GM12878 (cell line): ENCODE measurements around the gene TMEM97. TPM values are rescaled to one million over a fixed set of nuclear protein-coding genes. Genes with fewer than 3 reads are reported as not detected.

ENCODE experiments used
- ATAC-seq: fragments of 200-7000 bp; cut with Tn5 transposase; 3 replicates; pipeline ENCODE4 v1.9.1; 2020; ENCODE audit warnings: mild to moderate bottlenecking, moderate library complexity
- BruUV-seq: library from RNA; stranded (reverse); fragments of 400-500 nt; replicated peaks from 2 replicates; lab custom pipeline; 2021; lab: Mats Ljungman, UMichigan
- CTCF ChIA-PET: fragments of 300-600 bp; sonication (Branson Sonifier 250); formaldehyde crosslinking; extraction: SDS; loops from one replicate; lab custom pipeline; 2021; ENCODE audit warnings: inconsistent platforms; lab: Yijun Ruan, JAX
- POLR2A ChIA-PET: fragments of 350-600 bp; formaldehyde crosslinking; extraction: SDS; loops from one replicate; lab custom pipeline; 2021; ENCODE audit warnings: inconsistent platforms; lab: Charles Lee
- RAD21 ChIA-PET: fragments of 300-600 bp; sonication (Branson Sonifier 250); formaldehyde crosslinking; loops from one replicate; lab custom pipeline; 2023; ENCODE audit warnings: antibody characterized with exemption; ENCODE audit not compliant: unreplicated experiment; lab: Charles Lee
- SMC1A ChIA-PET: fragments of 300-600 bp; sonication (Branson Sonifier 250); formaldehyde crosslinking; loops from one replicate; lab custom pipeline; 2023; ENCODE audit not compliant: unreplicated experiment, uncharacterized antibody; lab: Charles Lee
- DNase-seq: peaks from one replicate; pipeline ENCODE4 v3.0.0-alpha.2; 2011; ENCODE audit warnings: low read depth, low spot score
- FAIRE-seq: peaks from 3 replicates; lab custom pipeline; 2011; peaks lifted over from hg19 to GRCh38; lab: Jason Lieb, UNC
- H2AFZ ChIP-seq: 2 replicates; pipeline ENCODE4 v1.6.0; 2011; ENCODE audit warnings: low read depth, low read length, control low read depth; ENCODE audit not compliant: control insufficient read depth
- H3K27ac ChIP-seq: 2 replicates; pipeline ENCODE4 v1.5.1; 2011; ENCODE audit warnings: control low read depth; ENCODE audit not compliant: control insufficient read depth, insufficient read depth
- H3K27me3 ChIP-seq, 2 experiments: replicated peaks in 1 of 2; 2 replicates each; pipeline versions ENCODE4 v1.6.0 to v1.6.1; 2011; ENCODE audit warnings: low read length in 1 of 2; ENCODE audit not compliant: control insufficient read depth in 2 of 2, insufficient read depth in 2 of 2
- H3K36me3 ChIP-seq, 2 experiments: 2 replicates each; pipeline ENCODE4 v1.5.1; 2011; ENCODE audit warnings: low read length in 1 of 2; ENCODE audit not compliant: control insufficient read depth in 2 of 2, insufficient read depth in 2 of 2
- H3K4me1 ChIP-seq: 2 replicates; pipeline ENCODE4 v1.6.1; 2011; ENCODE audit warnings: mild to moderate bottlenecking, low read length, moderate library complexity, mixed read lengths; ENCODE audit not compliant: control insufficient read depth, insufficient read depth
- H3K4me2 ChIP-seq: 2 replicates; pipeline ENCODE4 v1.6.0; 2011; ENCODE audit warnings: control low read depth; ENCODE audit not compliant: control insufficient read depth, insufficient read depth
- H3K4me3 ChIP-seq: fragments of 200-600 bp; sonication (generic); 2 replicates; pipeline ENCODE4 v1.5.1; 2016
- H3K79me2 ChIP-seq: 2 replicates; pipeline ENCODE4 v1.6.0; 2011; ENCODE audit warnings: low read length; ENCODE audit not compliant: control insufficient read depth, insufficient read depth
- H3K9ac ChIP-seq: 2 replicates; pipeline ENCODE4 v1.8.0; 2011; ENCODE audit warnings: low read length, control low read depth, mixed read lengths; ENCODE audit not compliant: control insufficient read depth, insufficient read depth
- H3K9me3 ChIP-seq: replicated peaks from 3 replicates; pipeline ENCODE4 v1.5.1; 2011; ENCODE audit warnings: mild to moderate bottlenecking, low read length; ENCODE audit not compliant: control insufficient read depth, insufficient read depth
- H4K20me1 ChIP-seq: 2 replicates; pipeline ENCODE4 v1.6.0; 2011; ENCODE audit not compliant: control insufficient read depth, insufficient read depth
- ASH2L ChIP-seq: fragments of 300-600, 200-600 bp; sonication (generic); IDR thresholded peaks from 2 replicates; pipeline ENCODE4 v1.6.1; 2017; ENCODE audit warnings: low read depth, mild to moderate bottlenecking, borderline replicate concordance
- FOS ChIP-seq: IDR thresholded peaks from 3 replicates; pipeline ENCODE4 v1.6.1; 2011; ENCODE audit warnings: borderline replicate concordance; ENCODE audit not compliant: insufficient read length; ENCODE audit errors: extremely low read depth
- FOXM1 ChIP-seq: IDR thresholded peaks from 2 replicates; pipeline ENCODE4 v1.6.1; 2012; ENCODE audit warnings: low read depth, mild to moderate bottlenecking, inconsistent platforms, low read length, moderate library complexity
- IRF3 ChIP-seq: fragments of 450-650 bp; IDR thresholded peaks from 2 replicates; pipeline ENCODE4 v1.6.1; 2014; ENCODE audit warnings: mild to moderate bottlenecking
- MEF2A ChIP-seq: IDR thresholded peaks from 2 replicates; pipeline ENCODE4 v1.6.1; 2011; ENCODE audit warnings: low read depth, mild to moderate bottlenecking, low read length, moderate library complexity; ENCODE audit not compliant: insufficient read depth
- NFXL1 ChIP-seq: fragments of 450-650 bp; IDR thresholded peaks from 2 replicates; pipeline ENCODE4 v1.6.1; 2017; ENCODE audit warnings: antibody characterized with exemption, mild to moderate bottlenecking, borderline replicate concordance
- PRDM15 ChIP-seq: fragments of 450-650 bp; formaldehyde crosslinking; IDR thresholded peaks from 2 replicates; pipeline ENCODE4 v1.4.0; 2020; ENCODE audit warnings: mild to moderate bottlenecking, moderate library complexity
- RB1 ChIP-seq: fragments of 450-650 bp; formaldehyde crosslinking; IDR thresholded peaks from 2 replicates; pipeline ENCODE4 v1.6.1; 2017; ENCODE audit warnings: mild to moderate bottlenecking, borderline replicate concordance
- RBBP5 ChIP-seq: fragments of 200-600 bp; sonication (generic); conservative IDR thresholded peaks from 2 replicates; pipeline ENCODE4 v1.6.1; 2016
- SMAD1 ChIP-seq: fragments of 450-650 bp; IDR thresholded peaks from 2 replicates; pipeline ENCODE4 v1.6.1; 2018; ENCODE audit warnings: mild to moderate bottlenecking, low read depth; ENCODE audit not compliant: partially characterized antibody
- SMARCA5 ChIP-seq: fragments of 450-650 bp; IDR thresholded peaks from 2 replicates; pipeline ENCODE4 v1.6.1; 2017; ENCODE audit warnings: mild to moderate bottlenecking
- SREBF1 ChIP-seq: IDR thresholded peaks from 2 replicates; pipeline ENCODE4 v1.6.1; 2012; ENCODE audit warnings: mild to moderate bottlenecking, low read length
- SREBF2 ChIP-seq: IDR thresholded peaks from 2 replicates; pipeline ENCODE4 v1.6.1; 2012; ENCODE audit warnings: mild to moderate bottlenecking, low read length
- TBL1XR1 ChIP-seq: IDR thresholded peaks from 2 replicates; pipeline ENCODE4 v1.6.1; 2012; ENCODE audit warnings: low read depth, low read length, improper control_type of control experiment
- ZBTB4 ChIP-seq: fragments of 450-650 bp; formaldehyde crosslinking; IDR thresholded peaks from 2 replicates; pipeline ENCODE4 v1.4.0; 2022; ENCODE audit warnings: mild to moderate bottlenecking, moderate library complexity
- ZNF274 ChIP-seq: IDR thresholded peaks from one replicate; pipeline ENCODE4 v1.8.0; 2011; ENCODE audit not compliant: insufficient read length, insufficient read depth
- WGBS: methylation state at CpG from one replicate; pipeline ENCODE4 v1.1.6; 2016; ENCODE audit warnings: low lambda C conversion rate; ENCODE audit not compliant: insufficient replicate concordance, insufficient coverage; ENCODE audit errors: missing lambda C conversion rate; 5-methylcytosine and 5-hydroxymethylcytosine counted together
- in situ Hi-C: fragments of 300-500 bp; cut with MboI; formaldehyde crosslinking; loops from 9 replicates; pipeline ENCODE4 v1.14.3; 2018; ENCODE audit warnings: mixed read lengths
- intact Hi-C: fragments of 100-400 bp; cut with micrococcal nuclease; formaldehyde crosslinking; loops from one replicate; pipeline ENCODE4 v1.14.2; 2022; ENCODE audit not compliant: unreplicated experiment
- polyA plus RNA-seq, 11 experiments: library from polyadenylated mRNA; depleted of rRNA in 4 of 11; unstranded in 6 of 11; stranded (reverse) in 5 of 11; fragments of >200 nt; fragmentation: Nextera tagmentation in 4 of 11; fragmentation: Illumina TruSeq in 1 of 11; extraction: Ambion mirVana in 4 of 11; extraction: Trizol in 1 of 11; gene quantifications; 1 replicate in 1 of 11; 2 replicates in 10 of 11; pipeline versions ENCODE4 v1.2.1 to v1.2.3, GENCODE V29; 2011 to 2016; ENCODE audit warnings: inconsistent platforms in 2 of 11, missing spikeins in 2 of 11, low read depth in 1 of 11
- total RNA-seq, 4 experiments: library from RNA; depleted of rRNA in 3 of 4; stranded (reverse); fragments of >200 nt in 3 of 4; fragmentation: Illumina TruSeq in 1 of 4; extraction: Trizol in 1 of 4; gene quantifications; 2 replicates each; pipeline versions ENCODE4 v1.2.1 to v1.2.3, GENCODE V29; 2013 to 2021

Gene TMEM97
- total and polyA plus RNA-seq, 10 of the 15 experiments (the other 5 are each of a cell fraction or from before 2014, with no cell fraction given): 58.0 to 134 (median 86.0) TPM

- BruUV-seq: no TSS peak
- no peak overlapping the region for H3K4me2 ChIP-seq
- TF ChIP-seq IRF3 (no peak), FOS (no peak), MEF2A (no peak), SREBF2 (no peak), TBL1XR1 (no peak), PRDM15 (CRISPR knock-in tag) (no peak), RB1 (no peak), ASH2L (no peak), SREBF1 (no peak), RBBP5 (no peak), FOXM1 (no peak), NFXL1 (no peak), SMAD1 (no peak), ZNF274 (no peak), ZBTB4 (CRISPR knock-in tag) (no peak), SMARCA5 (no peak)
Observed at GRCh38 chr17:28315846-28316705, 2.9 kb upstream of the TMEM97 start.

More at GRCh38 chr17:28315846-28316705, 2.9 kb upstream of the TMEM97 start:
- Histone ChIP-seq H3K27ac (no peak overlapping the region), H3K4me3 (no peak overlapping the region), H3K9ac (no peak overlapping the region), H3K27me3 (no peaks in the 10 kb centered on the region), H2AFZ (no peak overlapping the region), H3K9me3 (no peaks in the 10 kb centered on the region), H4K20me1 (no peaks in the 10 kb centered on the region), H3K79me2 (peaks cover 20% of the 10 kb centered on the region), H3K4me1 (no peaks in the 10 kb centered on the region; the same call in 1 of the 2 replicates), H3K36me3 (no peaks in the 10 kb centered on the region; a peak in 2 of 4 replicates)
- POLR2A ChIA-PET: interaction anchor here (1.4 kb wide), 1 partner anchor 10 kb away, joined by 3 read pairs; no protein-coding TSS in a partner anchor
- FAIRE-seq (no peak), ATAC-seq (no peak), DNase-seq (no peak)
- in situ Hi-C loops: no loop called here
- CTCF ChIA-PET: no interaction called here
- RAD21 ChIA-PET: no interaction called here
- SMC1A ChIA-PET: no interaction called here
- 92% methylated on average over 4 of the region's 4 CpGs for WGBS
- intact Hi-C loops: loop anchor here (10.0 kb wide), 1 partner anchor 261 kb away; no protein-coding TSS in a partner anchor
